Stimulated activated CD4-positive, alpha-beta T cell treated with anti-CD3 and anti-CD28 coated beads, Interleukin-4, amount 100 ng/mL, for 4 hours (primary cell): ENCODE data around the gene RGS6.

ENCODE experiments used
- DNase-seq, 2 experiments: peaks; one replicate each; pipeline ENCODE4 v3.0.0-alpha.2; 2020

RGS6 gene

DNA sequence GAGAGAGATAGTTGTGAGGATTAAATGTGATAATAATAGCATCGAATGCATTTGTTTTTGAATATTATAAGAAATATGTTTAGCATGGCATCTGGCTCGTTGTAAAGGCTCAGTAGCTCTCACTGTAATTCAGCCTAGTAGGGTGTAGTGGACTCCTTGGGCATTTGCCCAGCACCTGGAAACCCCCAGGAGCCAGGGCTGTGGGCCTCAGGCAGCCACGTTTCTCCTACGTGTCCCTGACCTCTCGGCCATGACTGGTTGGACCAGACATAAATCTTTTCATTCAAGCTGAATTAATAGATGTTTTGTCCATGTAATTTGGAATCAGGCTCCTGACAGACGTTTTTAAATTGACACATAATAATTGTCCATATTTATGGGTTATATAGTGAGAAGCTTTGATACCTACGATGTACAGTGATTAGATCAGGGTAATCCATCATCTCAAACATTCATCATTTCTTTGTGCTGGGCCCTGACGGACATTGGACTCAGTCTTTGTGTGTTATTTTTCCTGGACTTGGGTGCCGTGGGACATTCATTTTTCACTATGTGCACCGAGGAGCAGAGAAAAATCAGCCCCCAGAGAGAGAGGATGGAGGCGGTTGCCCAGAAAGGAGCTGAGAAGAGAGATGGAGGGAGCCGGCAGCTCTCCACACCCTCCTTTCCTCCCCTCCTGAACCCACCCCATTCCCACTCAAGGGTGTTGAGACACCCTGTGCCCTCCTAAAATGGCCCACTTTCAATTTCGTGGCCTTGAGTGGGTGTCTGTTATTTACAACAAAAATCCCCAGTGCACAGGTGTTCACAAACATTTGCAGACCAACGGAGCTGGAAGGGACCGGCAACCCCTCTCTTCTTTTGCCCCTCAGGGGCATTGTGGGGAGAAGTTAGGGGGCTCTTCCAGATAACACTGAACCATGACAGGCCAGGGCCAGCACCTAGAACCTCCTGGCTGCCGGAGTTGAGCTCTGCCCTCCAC lies 665.3 kb downstream of the RGS6 start:
- DNase-seq: no peak

DNA sequence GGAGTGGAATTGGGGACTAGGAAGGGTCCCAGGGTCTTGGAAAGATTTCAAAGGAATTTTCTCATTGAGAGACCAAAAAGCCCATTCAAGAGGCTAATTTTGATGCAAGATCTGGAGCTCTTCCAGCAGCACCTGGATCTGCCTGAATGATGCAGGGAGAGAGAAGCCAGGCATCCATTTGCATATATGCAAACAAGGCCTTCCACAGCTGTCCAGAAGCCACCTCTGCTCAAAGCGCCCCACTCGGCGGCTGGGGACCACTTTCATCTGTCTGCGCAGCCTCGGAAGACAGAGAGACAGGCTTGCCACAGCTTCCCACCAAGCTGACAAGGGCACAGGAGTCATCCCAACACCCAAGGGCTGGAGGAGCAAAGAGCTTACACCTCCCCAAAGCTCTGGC lies 666.1 kb downstream of the RGS6 start:
- DNase-seq: no peak

DNA sequence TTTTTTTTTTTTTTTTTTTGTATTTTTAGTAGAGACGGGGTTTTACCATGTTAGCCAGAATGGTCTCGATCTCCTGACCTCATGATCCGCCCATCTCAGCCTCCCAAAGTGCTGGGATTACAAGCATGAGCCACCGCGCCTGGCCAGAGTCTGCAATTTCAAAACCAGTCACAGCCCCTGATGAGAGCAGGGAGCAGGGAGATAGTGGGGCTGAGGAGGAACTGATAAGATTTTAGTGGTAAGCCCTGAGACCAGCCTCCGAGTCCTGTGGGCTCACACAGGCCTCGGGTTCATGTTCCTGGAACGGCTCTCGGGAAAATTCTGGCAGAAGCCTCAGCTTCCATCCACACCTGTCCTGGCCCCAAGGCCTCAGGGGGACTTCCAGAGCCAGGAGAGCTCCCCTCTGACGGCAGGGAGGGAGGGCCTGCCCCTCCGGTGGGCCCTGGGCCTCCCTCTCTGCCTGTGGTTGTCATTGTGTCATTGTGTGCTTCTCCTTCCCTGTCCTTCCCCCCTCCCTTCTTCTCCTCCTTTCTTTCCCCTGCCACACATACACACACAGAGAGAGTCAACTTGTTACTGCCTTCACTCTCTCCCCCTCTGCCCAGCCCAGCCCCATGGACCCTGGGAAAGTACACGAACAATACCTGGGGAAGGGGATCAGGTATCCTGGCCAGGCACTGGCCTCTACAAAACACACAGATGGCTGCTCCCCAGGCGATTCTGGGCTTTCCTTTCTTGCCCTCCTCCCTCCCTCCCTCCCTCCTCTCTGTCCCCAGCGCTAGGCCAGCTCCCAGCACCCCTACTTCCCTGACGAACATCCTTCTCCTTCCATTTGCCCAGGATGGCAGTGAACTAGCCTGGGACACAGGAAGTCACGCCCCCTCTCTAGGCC lies 667.6 kb downstream of the RGS6 start:
- DNase-seq: no peak

DNA sequence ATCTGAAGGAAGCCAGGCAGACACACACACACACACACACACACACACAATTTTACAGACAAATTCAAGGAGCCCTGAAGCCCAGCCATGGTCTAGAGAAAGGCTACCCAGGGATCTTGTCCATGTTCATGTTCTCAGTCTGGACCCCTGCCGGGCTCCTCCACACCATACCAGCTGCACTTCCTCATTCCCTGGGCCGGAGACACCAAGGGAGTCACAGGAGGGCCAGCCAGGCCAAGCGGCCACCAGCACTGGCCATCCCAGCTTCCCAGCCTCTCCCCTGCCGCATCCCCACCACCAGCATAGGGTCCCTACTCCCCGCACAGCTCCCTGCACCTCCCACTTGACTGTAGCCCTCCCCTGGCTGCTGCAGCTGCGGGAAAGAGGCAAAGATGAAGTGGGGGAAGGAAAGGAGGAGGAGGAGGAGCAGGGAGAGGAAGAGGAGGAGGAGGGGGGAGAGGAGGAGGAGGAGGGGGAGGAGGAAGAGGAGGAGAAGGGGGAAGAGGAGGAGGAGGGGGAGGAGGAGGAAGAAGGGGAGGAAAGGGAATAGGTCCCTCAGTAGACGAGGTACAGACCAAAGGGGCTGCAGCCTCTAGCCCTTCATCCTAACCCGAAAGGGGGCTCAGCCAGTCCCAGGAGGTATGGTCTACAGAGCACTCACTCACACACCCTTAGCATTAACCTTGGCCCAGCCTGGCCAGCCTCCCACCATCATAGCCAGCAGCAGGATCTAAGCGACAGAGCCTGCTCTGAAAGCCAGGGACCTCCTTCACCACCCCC lies 668.5 kb downstream of the RGS6 start:
- DNase-seq: no peak

DNA sequence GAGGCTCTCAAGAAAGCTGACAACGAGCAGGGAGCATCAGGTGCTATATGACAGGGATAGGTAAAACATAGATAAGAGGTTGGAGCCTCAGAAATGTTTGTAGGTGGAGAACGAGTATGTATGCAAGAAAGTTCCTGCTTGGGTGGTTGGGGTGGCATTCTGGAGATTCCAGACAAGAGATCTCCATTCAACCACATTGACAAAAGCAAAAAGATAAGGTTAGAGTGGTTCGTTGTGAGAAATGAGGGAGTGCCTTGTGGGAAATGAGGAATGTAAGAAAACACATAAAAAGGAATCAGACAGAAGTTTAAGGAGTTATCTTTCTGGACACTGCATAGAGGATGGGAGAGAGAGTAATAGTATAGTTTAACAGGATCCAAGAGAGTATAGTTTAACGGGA lies 671.4 kb downstream of the RGS6 start:
- DNase-seq: no peak

DNA sequence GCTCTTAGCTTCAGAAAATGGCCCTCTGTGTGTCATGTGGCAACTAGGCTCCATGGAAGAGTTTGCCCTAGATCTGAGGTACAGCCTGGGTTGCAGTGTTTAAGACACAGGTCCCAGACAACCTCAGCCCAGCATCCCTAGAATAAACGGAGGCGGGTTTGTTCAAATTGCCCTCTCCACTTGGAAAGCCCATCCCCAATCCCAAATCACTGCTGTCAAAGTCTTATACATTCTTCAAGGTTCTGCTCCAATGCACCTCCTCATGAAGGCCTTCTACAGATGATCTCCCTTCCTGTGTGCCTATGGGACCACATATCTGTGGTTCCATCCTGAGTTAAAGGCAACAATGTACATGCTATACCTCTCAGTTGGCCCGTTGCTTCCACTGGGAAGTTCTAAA lies 671.9 kb downstream of the RGS6 start:
- DNase-seq: no peak

DNA sequence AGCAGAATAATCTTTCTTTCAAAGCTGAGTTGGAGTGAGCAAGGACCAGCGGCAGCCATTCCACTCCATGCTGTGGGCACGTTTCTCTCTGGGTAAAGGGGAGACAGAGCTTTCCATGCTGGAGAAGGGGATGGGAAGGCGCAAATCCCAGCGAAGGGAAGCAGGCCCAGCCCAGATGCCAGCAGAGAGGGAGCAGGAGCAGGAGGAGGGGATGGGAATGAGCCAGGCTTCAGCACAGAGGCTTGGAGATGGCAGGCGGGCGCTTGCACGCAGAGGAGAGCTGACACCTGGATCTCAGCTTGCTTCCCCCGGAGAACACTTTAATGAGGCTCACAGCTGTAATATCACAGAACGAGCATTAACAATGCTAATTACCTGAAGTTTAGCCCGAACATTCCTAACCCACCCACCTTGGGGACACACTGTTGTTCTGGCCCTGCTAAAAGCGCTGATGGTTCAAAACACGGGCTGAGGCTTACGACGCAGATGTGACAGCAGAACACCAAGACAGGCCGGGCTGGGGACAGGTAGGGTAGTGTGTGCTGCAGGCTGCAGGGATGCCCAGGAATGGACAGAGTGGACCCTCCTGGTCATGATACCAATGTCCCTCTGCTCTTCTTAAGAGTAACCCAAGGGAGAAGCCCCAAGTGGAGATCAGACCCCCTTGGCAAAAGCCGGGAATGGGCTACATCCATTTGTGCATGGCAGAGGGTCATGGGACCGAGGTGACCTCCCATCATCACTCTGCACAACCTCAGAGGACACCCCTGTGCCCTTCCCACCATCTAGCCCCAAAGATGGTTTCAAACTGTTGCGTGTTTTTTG lies 673.1 kb downstream of the RGS6 start:
- DNase-seq: no peak

DNA sequence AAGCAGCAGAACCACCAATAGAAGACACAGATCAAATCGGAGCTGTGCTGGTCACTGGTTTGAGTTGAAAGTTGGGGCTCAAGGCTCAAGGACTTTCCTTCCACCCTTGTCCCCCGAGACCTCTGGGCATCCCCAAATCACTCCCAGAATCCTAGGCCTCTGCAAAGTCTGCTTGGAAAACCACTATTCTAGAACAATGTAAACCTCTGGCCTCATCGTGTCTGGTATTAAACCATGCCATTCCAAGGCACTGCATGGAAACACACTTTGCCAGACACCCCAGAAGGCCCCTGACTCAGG lies 673.6 kb downstream of the RGS6 start:
- no peak for DNase-seq

DNA sequence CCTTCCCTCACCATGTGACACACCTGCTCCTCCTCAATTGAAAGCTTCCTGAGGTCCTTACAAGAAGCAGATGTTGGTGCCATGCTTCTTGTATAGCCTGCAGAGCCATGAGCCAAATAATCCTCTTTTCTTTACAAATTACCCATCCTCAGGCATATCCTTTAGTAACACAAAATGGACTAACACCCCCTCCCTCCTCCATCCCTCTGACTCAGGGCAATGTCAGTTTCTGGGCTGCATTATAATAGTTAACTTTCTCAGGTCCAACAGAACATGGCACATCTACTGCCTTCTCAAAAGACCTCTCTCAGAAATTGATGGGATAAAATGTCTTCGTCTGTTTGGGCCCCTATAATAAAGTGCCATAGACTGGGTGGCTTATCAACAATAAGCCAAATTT lies 674.6 kb downstream of the RGS6 start:
- DNase-seq: no peak

DNA sequence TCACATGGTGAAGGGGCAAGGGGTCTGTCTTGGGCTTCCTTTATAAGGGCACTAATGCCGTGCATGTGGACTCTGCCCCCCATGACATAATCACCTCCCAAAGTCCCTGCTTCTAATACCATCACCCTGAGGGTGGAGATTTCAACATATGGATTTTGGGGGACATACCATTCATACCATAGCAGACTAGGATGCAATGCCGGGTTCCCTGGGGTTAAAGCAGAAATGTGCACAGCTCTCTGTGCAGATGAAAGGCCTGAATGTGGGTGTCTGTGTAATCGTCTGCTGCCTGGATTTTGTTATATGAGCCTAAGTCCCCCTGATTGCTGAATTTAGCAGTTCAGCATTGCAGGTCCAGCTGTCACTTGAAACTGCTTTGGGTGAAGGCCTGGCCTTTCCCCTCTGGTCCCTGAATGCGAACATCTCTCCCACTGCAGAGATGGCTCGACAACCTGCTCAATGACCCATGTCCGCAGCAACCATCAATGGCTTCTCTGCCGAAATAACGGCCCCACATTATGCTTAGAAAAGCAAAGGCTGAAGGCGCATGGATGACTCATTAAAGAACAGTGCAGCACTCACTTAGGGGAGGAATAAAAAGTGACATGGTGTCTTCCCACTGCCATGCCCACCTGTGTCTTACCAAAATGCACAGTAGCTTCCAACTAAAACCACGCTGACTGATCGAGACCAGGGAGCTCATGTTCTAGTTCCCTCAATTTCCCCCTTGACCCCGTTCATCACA lies 675.3 kb downstream of the RGS6 start:
- DNase-seq: no peak

DNA sequence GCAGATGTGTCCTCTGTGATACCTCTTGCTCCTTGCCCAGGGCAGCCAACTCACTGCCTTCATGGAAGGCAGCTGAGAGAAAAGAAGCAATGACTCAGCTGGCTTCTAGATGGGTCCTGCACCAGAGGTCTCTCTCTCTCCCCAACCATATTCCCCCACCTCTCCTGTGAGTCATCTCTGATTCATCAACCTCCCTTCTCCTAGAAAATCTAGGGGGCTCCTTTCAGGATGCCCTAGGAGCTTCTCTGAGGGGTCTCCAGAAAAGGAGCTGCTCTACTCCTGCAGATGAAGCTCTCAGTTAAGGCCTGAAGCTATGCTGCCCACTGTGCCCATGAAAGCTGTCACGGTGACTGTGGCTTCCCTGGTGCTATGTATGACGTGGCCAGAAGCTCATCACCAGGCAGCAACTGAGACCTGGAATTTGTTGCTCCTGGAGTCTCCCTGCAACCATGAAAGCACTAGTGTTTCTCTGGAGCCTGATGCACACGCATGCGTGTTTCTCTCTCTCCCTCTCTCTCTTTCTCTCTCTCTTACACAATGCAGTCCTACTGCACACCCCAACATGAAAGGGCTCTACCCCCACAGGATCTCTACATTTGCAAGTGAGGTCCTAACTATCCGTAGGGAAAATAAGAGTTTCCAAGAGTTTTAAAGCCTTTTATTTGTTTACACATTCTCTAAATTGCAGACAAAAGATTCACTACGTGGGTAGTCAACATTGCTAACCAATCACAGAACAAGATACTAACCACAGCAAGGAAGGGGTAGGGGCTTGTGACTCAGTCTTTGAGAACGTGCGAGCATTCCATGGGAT lies 676.4 kb downstream of the RGS6 start:
- no peak for DNase-seq

DNA sequence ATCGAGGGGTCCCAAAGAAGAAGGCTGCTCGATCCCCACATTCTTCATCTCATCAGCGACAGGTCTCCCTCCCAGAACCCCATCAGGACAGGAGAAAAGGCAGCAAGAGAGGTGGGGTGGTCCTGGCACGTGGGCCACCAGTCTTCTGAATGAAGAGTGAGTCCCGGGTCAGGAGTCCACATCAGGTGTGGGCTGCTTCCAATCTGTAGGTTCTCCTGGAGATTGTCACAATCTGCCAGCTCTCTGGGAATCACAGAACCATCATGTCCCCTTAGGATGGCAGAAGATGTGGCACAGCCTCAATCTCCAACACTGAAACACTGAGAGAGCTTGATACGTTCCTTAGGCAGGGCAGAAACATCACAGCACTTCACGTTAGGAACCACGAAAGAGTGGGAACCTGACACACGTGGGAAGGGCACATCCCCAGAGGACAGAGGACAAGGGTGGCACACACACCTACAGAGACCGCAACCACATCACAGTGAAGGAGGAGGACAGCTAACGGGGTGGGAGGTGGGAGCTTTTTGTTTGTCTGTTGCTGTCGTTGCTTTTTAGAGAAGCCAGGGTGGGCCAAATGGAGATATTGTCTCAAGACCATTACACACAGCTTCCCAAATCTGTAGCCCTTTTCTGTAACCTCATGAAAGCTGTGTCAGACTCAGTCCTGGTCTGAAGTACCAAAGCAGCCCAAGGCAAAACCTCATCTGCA lies 677.1 kb downstream of the RGS6 start:
- DNase-seq: no peak

DNA sequence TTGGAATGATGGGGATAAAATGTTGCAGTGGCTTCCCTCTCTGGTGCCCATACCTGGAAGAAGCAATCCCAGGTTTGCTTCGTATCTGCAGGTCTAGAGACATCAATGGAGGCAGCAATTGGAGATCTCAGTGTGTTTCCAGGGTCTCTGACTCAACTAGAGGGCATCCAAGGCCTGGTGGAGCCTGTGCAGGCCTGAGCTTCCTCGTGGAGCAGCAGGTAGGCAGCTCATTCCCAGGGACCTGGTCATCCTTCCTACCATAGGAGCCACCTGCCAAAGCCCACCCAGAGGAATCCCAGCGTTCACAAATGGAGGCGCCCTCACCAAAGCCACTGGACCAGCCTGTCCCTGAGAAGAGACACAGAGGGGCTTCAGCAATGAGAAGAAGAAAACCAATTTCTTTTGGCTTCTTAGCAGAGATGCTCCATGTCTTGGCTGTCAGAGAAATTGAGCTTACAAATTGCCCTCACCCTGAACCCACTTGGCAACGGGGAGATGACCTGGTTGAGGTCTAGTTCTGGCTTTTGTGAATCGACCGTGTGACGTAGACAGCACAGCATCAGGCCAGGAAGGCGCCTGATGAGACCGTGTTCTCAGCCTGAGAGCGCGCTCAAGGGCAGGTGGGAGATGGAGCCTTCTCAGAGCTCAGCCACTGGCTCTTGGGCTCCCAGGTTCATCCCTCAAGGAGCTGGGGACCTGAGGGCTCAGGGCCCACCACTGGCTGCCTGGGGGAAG lies 678.0 kb downstream of the RGS6 start:
- DNase-seq: no peak

DNA sequence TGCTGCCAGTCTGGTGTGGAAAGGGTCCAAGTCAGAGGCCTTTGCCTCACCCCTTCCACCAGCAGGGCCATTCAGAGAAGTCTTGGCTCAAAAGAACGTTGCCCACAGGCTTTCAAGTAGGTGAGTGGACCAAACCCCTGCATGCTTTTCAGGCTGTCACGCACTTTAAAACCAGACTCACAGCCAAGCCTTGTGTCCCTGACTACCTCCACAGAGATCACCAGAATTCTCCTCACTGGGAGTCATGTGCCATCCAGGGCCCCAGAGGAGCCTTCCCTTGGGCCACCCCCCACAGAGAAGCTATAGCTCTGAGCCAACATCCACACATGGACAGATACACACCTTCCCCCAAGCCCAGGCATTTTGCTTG lies 678.6 kb downstream of the RGS6 start:
- DNase-seq: no peak

DNA sequence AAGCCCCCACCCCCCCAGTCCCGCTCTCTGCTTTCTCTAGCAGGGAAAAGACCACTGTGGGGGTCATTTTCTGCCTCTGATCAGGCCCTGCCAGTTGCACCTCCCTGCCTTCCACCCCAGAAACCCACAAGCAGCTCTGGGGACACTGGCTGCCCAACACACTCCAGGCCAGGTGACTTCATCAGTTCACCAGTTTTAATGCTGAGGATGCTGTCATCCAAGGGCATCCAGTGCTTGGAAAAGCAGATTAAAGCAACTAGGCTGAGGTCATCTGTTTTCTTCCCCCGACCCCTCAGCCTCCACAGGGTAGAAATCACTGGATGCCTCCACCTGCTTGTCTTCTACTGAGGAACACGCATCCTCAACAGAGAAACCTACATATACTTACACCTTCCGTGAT lies 679.3 kb downstream of the RGS6 start:
- DNase-seq: no peak

DNA sequence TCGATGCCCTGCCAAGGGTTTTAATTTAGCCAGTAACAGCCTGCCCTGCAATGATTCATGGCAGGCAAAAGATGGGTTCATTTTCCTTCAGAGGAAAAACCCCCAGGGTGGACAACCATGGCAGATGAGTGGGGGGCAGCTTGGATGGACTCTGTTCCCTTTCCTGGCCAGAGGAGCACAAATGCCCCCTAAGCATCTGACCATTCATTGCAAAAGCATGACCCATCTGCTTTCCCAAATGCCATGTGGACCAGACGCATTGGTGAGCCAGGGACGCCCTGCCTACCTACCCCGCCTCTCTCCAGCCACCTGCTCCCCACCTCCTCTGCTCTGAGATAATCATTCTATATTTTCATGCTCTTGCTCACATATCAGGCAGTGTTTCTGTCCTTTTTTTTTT lies 679.8 kb downstream of the RGS6 start:
- no peak for DNase-seq

DNA sequence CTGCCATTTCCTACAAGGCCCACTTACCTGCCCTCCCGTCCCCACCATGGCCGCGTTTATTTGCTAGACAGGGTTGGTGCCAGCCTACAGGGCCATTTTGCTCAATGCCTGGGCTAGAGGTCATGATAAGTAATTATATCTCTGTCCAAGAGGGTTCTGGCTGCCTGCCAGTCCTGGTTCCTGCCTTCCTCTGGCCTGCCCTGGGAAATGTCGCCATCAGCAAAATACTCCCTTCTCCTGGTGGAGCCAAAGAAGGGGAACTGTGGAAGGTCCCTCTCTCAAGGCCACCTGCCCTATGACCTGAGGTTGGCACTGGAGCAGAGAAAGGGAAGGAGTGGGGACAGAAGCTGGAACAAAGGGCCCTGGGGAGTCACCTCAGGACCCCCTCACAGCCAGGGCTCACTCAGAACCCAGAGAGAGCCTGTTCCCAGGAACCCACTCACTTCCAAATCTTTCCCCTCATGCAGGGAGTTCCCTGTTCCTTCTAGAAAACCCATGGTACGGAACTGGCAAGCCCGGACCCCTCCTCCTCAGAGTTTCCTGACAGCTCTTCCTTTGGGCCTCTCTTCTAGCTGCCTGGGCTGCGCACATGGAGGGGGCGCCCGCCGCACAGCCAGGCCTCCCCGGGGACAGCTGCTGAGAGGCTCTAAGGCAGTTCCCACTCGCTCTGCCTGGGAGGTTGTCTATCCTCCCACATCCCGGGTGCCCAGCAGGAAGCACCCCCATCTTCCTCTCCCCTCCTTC lies 681.2 kb downstream of the RGS6 start:
- no peak for DNase-seq

DNA sequence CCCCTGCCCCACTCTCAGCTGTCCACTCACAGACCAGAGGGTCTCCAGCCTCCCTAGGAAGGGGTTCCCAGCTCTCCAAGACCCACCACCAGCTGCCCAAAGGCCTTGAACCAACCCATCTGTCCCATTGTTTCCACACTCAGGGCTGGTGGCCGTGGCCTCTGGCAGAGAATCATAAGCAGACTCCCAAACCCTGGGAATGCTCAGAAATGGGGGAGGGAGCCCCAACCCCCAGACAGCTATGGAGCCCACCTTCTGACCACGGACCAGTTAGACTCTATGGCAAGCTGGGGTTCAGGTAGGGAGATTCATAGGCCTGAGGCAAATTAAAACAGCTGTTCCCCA lies 681.7 kb downstream of the RGS6 start:
- no peak for DNase-seq

DNA sequence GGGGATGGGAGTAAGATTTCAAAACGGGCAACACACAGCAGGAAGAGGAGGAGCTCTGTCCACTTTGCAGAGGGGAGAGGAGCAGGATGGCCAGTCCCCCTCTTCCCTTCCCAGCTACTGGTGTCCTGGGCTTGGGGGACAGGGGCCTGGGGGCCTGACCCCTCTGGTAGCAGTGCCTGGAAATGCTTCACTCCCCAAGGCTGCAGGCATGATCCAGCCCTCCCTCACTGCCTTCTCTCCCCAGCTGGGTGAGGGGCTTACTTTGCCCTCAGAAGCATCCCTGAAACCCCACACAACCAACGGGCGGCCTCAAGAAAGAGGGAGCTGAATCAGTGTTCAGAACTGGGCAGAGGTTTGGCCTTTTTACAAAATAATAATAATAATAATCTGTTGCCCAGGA lies 682.1 kb downstream of the RGS6 start:
- DNase-seq: no peak
